Activated CD4-positive, alpha-beta T cell treated with anti-CD3 and anti-CD28 coated beads, Interleukin-2, amount 10 ng/mL, durations not matched to agents 24 days and 14 days (primary cell): ENCODE measurements around the gene NMUR1. TPM values are rescaled to one million over a fixed set of nuclear protein-coding genes. Genes with fewer than 3 reads are reported as not detected.
A peak's percentile ranks its signal among the peaks of the same experiment; 100 is the strongest.

Experiments
- DNase-seq: peaks from one replicate; pipeline ENCODE4 v3.0.0; 2022
- H3K27ac Mint-ChIP-seq: one replicate; pipeline ENCODE4 v1.8.0; 2022; ENCODE audit warnings: mild to moderate bottlenecking, mixed read lengths
- H3K27me3 Mint-ChIP-seq: one replicate; pipeline ENCODE4 v1.8.0; 2022; ENCODE audit warnings: mixed read lengths
- H3K36me3 Mint-ChIP-seq: one replicate; pipeline ENCODE4 v1.8.0; 2022; ENCODE audit warnings: low read depth, mild to moderate bottlenecking, mixed read lengths
- H3K4me1 Mint-ChIP-seq: one replicate; pipeline ENCODE4 v1.8.0; 2021; ENCODE audit warnings: mixed read lengths
- H3K4me3 Mint-ChIP-seq: one replicate; pipeline ENCODE4 v1.8.0; 2022; ENCODE audit warnings: mild to moderate bottlenecking, moderate library complexity, mixed read lengths
- H3K9me3 Mint-ChIP-seq: one replicate; pipeline ENCODE4 v1.8.0; 2021; ENCODE audit warnings: mixed read lengths
- intact Hi-C: fragments of 100-400 bp; cut with micrococcal nuclease; formaldehyde crosslinking; loops from one replicate; pipeline ENCODE4 v1.15.1; 2023
- total RNA-seq: library from RNA; stranded (reverse); gene quantifications from 2 replicates; pipeline ENCODE4 v1.2.3, GENCODE V29; 2022

Gene NMUR1
- total RNA-seq, 1 donor from 2014 or later = not detected

DNA sequence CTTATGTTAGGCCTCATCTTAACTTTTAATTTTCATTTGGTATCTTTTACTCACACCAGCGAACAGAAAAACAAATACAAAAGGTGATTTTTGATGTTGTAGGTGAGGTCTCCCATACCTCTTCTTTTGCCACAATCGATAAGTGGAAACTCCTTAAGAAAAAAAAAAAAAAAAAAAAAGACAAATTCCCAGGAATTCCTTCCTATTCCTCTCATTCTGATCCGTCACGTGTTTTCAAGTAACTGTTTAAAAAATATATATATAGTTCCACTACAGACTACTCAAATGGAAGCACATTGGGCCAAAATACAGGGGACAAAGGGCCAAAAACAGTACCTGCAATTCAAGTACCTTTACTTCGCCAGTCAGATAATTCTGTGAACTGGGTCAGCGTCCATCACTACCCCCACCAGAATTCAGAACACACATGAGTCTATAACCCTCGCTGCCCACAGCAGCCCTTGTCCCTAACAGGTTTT is 16.5 kb downstream of the NMUR1 start:
- H3K9me3 Mint-ChIP-seq = no peaks in the 10 kb centered on the region
- H3K36me3 Mint-ChIP-seq = peaks cover 2% of the 10 kb centered on the region
- no peak for DNase-seq
- intact Hi-C loops = loop anchor here (1.0 to 2.0 kb wide), 5 partner anchors 31 to 268 kb away; partner anchors contain the start of genes NCL, PDE6D and PTMA
- peaks cover 13% of the 10 kb centered on the region for H3K4me1 Mint-ChIP-seq
- peaks cover 4% of the 10 kb centered on the region for H3K27me3 Mint-ChIP-seq
- H3K4me3 Mint-ChIP-seq = peak overlapping the region; percentile 94
- H3K27ac Mint-ChIP-seq = peak overlapping the region; percentile 97

DNA sequence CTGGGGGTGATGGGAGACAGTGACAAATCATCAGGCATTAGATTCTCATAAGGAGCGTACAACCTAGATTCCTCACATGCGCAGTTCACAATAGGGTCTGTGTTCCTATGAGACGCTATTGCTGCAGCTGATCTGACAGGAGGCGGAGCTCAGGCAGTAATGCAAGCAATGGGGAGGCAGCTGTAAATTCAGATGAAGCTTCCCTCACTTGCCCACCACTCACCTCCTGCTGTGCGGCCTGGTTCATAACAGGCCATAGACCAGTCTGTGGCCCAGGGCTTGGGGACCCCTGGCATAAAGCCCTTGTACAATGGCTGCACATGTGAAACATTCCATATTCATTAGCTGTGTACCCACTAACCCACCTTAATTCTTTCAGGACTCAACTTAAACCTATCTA is 18.0 kb downstream of the NMUR1 start:
- Mint-ChIP-seq H3K4me1 (peaks cover 11% of the 10 kb centered on the region), H3K4me3 (no peak overlapping the region), H3K9me3 (no peaks in the 10 kb centered on the region), H3K36me3 (peaks cover 2% of the 10 kb centered on the region), H3K27ac (no peak overlapping the region), H3K27me3 (peaks cover 3% of the 10 kb centered on the region)
- intact Hi-C loops = no loop called here
- no peak for DNase-seq

DNA sequence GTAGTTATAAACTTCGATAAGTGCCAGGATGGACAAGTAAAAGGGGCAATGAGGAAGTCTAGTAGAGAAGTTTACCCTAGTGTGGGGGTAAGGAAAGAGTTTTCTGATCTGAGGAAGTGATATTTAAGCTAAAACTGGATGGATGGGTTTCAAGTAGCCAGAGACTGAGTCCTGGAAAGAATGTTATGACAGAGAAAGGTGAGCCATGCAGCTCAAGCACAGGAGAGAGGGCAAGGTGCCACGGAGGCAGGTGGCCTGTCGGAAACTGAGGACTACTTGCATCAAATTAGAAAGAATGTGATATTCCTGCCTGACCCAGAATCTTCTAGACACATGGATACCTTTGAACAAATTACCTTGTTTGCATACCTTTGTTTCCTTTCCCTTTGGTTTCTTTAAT is 26.5 kb downstream of the NMUR1 start:
- intact Hi-C loops = no loop called here
- H3K27ac Mint-ChIP-seq = no peak overlapping the region
- no peaks in the 10 kb centered on the region for H3K27me3 Mint-ChIP-seq

DNA sequence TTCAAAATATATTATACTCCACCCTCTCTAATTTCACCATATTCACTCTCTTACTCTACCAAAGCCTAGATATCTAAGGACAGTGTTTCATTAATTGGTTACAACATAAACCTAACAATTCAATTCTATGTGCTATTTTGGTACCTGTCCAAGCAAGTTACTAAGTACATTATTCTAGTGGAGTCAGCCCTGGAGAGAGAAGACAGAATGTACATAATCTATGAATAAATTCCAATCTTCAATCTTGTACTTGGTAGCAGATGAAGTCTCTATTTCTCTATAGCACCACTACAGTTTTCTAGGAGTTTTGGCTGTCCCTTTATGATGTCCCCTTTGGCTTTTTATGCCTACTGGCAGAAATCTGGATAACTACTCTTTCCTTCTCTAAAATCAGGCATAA is 27.6 kb downstream of the NMUR1 start:
- intact Hi-C loops = no loop called here
- DNase-seq = no peak
- no peaks in the 10 kb centered on the region for H3K9me3 Mint-ChIP-seq
- no peak overlapping the region for H3K4me3 Mint-ChIP-seq
- no peak overlapping the region for H3K27ac Mint-ChIP-seq
- peaks cover 2% of the 10 kb centered on the region for H3K36me3 Mint-ChIP-seq
- H3K27me3 Mint-ChIP-seq = no peaks in the 10 kb centered on the region
- no peaks in the 10 kb centered on the region for H3K4me1 Mint-ChIP-seq

More for the DNA sequence above, 26.5 kb downstream of the NMUR1 start:
- no peak for DNase-seq
- H3K9me3 Mint-ChIP-seq = no peaks in the 10 kb centered on the region
- no peaks in the 10 kb centered on the region for H3K4me1 Mint-ChIP-seq
- H3K36me3 Mint-ChIP-seq = peaks cover 2% of the 10 kb centered on the region
- no peak overlapping the region for H3K4me3 Mint-ChIP-seq

DNA sequence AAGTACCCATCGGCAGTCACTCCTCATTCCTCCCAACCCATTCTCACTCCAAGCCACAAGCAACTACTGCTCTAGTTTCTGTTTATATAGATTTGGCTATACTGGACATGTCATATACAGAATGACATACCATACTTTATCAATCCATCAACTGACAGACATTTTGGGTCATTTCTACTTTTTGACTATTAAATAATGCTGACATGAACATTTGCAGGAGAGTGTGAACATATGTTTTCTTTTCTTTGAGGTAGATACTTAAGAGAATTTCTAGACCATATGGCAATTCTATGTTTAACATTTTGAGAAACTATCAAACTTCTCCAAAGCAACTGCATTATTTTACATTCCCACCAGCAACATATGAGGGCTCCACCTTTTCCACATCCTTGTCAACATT is 32.6 kb downstream of the NMUR1 start:
- Mint-ChIP-seq H3K4me3 (no peak overlapping the region), H3K4me1 (no peaks in the 10 kb centered on the region), H3K36me3 (no peaks in the 10 kb centered on the region), H3K27me3 (peaks cover 9% of the 10 kb centered on the region), H3K9me3 (no peaks in the 10 kb centered on the region), H3K27ac (no peak overlapping the region)
- no peak for DNase-seq
- intact Hi-C loops = no loop called here

DNA sequence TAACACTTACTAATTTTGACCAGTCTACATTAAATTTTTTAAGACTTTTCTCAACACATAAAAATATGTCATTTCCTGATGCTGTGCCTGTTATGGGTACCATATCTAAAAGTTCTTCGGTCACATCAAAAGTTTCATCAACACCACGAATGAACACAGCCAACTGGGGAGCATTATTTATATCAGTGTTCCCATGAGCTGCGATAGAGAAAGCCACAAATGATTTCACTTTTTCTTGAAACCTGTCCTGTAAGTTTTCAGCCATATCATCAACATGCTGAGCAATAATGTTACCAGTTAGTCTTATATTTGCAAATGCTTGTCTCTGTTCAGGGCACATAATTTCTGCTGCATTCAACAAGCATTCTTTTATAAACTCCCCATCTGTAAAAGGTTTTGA is 35.6 kb downstream of the NMUR1 start:
- Mint-ChIP-seq H3K4me1 (no peaks in the 10 kb centered on the region), H3K27ac (no peak overlapping the region), H3K27me3 (peaks cover 9% of the 10 kb centered on the region), H3K9me3 (no peaks in the 10 kb centered on the region), H3K4me3 (no peak overlapping the region), H3K36me3 (no peaks in the 10 kb centered on the region)
- intact Hi-C loops = no loop called here
- no peak for DNase-seq

DNA sequence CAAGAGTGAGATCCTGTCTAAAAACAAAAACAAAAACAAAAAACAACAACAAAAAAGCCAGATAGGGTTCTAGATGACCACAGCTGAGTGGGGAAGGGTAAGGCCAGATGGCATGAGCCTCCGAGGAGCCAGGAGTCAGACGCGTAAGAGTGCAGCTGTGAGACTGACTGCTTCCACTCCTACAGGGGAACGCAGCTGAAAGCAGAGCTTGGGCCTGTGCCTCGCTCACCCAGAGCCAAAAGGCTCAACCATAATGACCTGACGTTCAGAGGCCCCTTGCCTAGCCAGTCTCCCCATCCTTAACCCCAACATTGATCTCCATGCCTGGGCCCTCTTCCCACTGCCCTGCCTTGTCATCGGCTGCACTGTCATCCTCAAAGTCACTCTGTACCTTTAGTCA is 39.4 kb downstream of the NMUR1 start:
- peaks cover 5% of the 10 kb centered on the region for H3K4me1 Mint-ChIP-seq
- no peak overlapping the region for H3K4me3 Mint-ChIP-seq
- DNase-seq = no peak
- intact Hi-C loops = no loop called here
- no peak overlapping the region for H3K27ac Mint-ChIP-seq
- no peaks in the 10 kb centered on the region for H3K9me3 Mint-ChIP-seq
- no peaks in the 10 kb centered on the region for H3K36me3 Mint-ChIP-seq
- H3K27me3 Mint-ChIP-seq = peaks cover 11% of the 10 kb centered on the region

DNA sequence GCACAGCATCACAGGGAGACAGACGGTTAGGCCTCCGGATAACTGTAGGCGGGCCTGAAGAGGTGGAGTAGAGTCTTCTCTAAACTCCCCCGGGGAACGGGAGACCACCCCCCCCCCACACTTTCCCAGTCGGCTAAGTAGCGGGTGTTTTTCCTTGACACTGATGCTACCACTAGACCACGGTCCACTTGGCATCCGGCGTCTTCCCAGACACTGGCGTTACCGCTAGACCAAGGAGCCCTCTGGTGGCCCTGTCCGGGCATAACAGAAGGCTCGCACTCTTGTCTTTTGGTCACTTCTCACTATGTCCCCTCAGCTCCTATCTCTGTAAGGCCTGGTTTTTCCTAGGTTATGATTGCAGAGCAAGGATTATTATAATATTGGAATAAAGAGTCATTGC is 40.3 kb downstream of the NMUR1 start:
- Mint-ChIP-seq H3K27me3 (peaks cover 9% of the 10 kb centered on the region), H3K36me3 (no peaks in the 10 kb centered on the region)
- intact Hi-C loops = no loop called here

DNA sequence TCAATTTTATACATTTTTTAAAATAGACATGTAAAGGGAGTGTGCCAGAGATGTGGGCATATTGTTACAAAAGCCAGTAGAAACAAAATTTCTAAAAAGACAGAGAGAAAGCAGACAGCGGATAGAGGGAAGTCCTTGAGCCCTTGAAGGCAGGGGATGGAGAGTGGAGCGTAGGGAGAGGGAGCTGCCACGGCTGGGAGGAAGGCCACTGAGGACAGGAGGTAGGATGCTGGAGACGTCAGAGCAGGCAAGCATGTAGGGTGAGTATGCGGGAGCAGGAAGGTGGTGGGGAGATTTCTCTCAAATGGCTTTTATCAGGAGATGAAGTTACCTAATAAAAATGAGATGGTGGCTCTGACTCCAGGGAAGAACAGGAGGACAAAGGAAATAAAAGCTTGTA is 41.9 kb downstream of the NMUR1 start:
- H3K27me3 Mint-ChIP-seq = peaks cover 5% of the 10 kb centered on the region
- H3K36me3 Mint-ChIP-seq = no peaks in the 10 kb centered on the region
- no peak overlapping the region for H3K4me3 Mint-ChIP-seq
- no peak for DNase-seq
- H3K27ac Mint-ChIP-seq = no peak overlapping the region
- no peaks in the 10 kb centered on the region for H3K9me3 Mint-ChIP-seq
- peaks cover 6% of the 10 kb centered on the region for H3K4me1 Mint-ChIP-seq
- intact Hi-C loops = no loop called here

More for the DNA sequence above, 40.3 kb downstream of the NMUR1 start:
- Mint-ChIP-seq H3K9me3 (no peaks in the 10 kb centered on the region), H3K27ac (no peak overlapping the region), H3K4me1 (peaks cover 5% of the 10 kb centered on the region), H3K4me3 (no peak overlapping the region)
- peak; percentile 64 for DNase-seq

DNA sequence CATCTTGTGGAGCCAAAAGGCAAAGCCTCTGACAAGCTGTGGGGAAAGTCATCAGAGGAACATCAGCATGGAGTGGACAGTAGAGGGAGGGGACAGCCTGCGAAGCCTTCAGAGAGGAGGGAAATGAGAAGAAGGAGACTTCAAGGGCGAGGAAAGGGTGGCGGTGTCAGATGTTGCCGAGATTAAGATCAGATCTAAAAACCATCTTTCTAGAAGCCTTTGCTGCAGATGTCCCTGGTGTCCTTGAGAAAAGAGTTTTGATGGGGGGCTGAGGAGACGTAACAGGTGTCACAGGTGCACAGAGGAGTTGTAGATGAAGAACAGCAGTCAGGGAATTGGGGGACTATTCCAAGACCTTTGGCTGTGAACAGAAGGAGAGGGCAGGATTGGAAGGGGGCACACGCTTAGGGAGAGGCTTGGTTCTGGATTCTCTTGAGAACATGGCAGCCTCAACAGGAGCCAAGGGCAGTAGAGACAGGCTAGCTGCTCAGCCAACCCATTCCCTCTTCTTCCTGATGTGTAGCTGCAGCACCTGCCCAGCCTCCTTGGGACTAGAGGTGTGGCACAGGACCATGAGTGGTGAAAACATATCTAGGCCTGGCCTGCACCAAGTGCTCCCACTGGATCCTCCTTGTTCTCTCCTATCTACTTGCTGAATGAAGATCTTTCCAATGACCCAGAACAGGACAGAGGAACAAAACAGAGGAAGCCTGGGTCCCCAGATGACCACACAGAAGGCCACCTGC is 43.2 kb downstream of the NMUR1 start:
- H3K27ac Mint-ChIP-seq = no peak overlapping the region

DNA sequence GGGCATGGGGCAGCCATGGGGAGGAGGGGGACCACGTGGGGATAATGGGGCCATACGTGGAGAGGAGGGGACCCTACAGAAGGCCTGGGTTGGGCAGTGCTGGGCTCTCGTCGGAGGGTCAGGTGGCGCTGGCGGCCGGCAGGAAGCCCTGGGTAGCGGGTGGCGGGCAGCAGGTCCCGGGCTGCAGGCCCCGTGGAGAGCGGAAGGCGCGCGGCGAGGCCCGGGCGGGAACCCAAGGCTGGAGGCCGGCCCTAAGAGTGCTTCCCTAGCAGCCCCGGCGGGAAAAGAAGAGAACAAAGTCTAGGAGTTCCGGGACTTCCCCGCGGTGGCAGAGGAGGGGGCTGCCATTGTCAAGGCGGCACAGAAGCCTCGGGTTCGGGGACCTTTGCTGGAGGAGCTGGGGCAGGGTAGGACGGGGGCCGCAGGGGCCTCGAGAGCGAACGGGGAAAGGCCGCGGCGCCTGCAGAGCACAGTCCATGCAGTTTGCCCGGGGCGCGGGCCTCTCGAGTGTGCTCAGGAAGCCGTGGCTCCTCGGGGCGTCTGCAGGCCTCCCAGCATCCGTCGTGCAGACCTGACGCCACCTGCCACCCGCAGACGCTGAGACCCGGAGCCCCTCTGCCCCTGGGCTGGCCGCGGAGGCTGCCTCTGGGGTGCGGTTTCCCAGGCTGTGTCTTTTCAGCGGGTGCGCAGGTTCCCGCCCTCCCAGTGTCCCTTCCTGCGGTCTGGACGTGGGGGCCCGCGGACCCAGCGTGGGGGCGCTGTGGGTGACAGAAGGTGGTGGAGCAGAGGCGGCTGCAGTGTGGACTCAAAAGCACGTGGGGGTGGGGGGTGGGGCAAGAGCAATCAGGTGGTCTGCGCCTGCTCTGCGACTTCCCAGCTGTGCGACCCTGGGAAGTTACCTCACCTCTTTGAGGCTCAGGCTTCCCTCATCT is 46.6 kb downstream of the NMUR1 start:
- Mint-ChIP-seq H3K4me1 (peaks cover 10% of the 10 kb centered on the region), H3K36me3 (no peaks in the 10 kb centered on the region), H3K27me3 (peaks cover 3% of the 10 kb centered on the region), H3K9me3 (no peaks in the 10 kb centered on the region), H3K27ac (peak overlapping the region; percentile 94), H3K4me3 (peak overlapping the region; percentile 84)
- intact Hi-C loops = loop anchor here (1.0 to 2.0 kb wide), 2 partner anchors 31 to 298 kb away; partner anchors contain the start of gene PDE6D
- DNase-seq = peak; percentile 81

More for the DNA sequence above, 43.2 kb downstream of the NMUR1 start:
- no peak for DNase-seq
- H3K4me3 Mint-ChIP-seq = no peak overlapping the region
- no peaks in the 10 kb centered on the region for H3K9me3 Mint-ChIP-seq
- H3K4me1 Mint-ChIP-seq = peaks cover 10% of the 10 kb centered on the region
- H3K27me3 Mint-ChIP-seq = peaks cover 3% of the 10 kb centered on the region
- intact Hi-C loops = no loop called here
- H3K36me3 Mint-ChIP-seq = no peaks in the 10 kb centered on the region

DNA sequence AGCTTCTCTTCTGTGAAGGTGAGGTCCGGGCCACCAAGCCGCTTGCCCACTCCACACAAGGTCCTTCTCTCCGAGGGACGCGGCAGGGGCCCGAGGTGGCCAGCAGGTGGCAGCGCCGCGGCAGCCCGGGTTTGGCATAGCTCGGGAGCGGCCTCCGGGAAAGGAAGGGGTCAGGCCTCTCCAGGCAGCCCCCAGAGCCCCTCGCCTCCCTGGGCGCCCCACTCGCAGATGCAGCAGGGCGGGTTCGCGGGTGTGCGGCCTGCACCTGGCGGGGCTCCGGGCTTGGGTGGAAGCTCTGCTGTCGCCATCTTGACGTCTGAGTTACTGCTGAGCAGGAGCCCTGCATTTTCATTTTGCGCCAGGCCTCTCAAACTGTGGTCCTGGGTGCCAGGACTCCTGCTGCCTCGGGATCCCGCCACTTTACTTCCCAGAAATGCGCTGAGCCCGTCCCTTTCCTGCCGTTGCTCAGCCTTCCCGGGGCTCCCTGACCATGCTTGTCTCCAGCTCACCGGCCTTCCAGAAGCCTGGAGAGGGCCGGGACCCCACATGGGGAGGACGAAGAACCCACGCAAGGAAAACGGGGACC is 47.3 kb downstream of the NMUR1 start:
- Mint-ChIP-seq H3K4me3 (peak overlapping the region; percentile 84), H3K4me1 (peaks cover 10% of the 10 kb centered on the region), H3K27me3 (peaks cover 3% of the 10 kb centered on the region), H3K27ac (peak overlapping the region; percentile 94), H3K36me3 (no peaks in the 10 kb centered on the region), H3K9me3 (no peaks in the 10 kb centered on the region)
- peak; percentile 93 for DNase-seq
- intact Hi-C loops = loop anchor here (1.0 to 2.0 kb wide), 4 partner anchors 19 to 298 kb away; partner anchors contain the start of genes NCL and PDE6D

DNA sequence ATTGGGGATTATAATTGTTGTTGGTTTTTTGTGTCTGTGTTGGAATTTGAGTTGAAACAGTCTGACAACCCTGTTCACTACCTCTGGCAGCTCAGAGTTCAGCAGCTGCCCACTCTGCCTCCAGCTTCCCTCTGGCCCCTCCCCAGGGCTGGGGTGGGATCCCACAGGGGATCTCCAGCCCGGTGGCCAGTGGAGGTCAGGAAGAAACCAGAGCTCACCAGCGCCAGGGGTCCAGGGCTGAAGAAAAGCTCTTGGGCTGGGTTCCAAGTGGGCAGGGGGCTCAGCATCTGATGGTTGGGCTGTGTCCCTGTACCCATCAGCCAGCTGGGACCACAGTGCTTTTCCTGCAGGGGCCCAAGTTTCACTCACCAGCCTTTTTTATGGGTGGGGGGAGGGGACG is 49.5 kb downstream of the NMUR1 start:
- intact Hi-C loops = no loop called here
- Mint-ChIP-seq H3K4me1 (peaks cover 5% of the 10 kb centered on the region), H3K4me3 (no peak overlapping the region), H3K27me3 (peaks cover 4% of the 10 kb centered on the region), H3K36me3 (no peaks in the 10 kb centered on the region), H3K27ac (no peak overlapping the region), H3K9me3 (no peaks in the 10 kb centered on the region)
- no peak for DNase-seq
